Endothelial cell (in vitro differentiated cells): Measurements from ENCODE around the gene CENPU. TPM values are rescaled to one million over a fixed set of nuclear protein-coding genes. Genes with fewer than 3 reads are reported as not detected.

ENCODE experiments used
- DNase-seq: peaks from one replicate; pipeline ENCODE4 v3.0.0; 2021; ENCODE audit warnings: low spot score
- H3K27ac Mint-ChIP-seq: one replicate; pipeline ENCODE4 v1.8.0; 2021; ENCODE audit warnings: mixed read lengths, inconsistent platforms; ENCODE audit not compliant: unreplicated experiment
- H3K27me3 Mint-ChIP-seq: one replicate; pipeline ENCODE4 v1.8.0; 2021; ENCODE audit warnings: mild to moderate bottlenecking, moderate library complexity, mixed read lengths, inconsistent platforms; ENCODE audit not compliant: unreplicated experiment
- H3K36me3 Mint-ChIP-seq: one replicate; pipeline ENCODE4 v1.8.0; 2021; ENCODE audit warnings: mild to moderate bottlenecking, low read depth, mixed read lengths, inconsistent platforms; ENCODE audit not compliant: unreplicated experiment
- H3K4me1 Mint-ChIP-seq: one replicate; pipeline ENCODE4 v1.8.0; 2021; ENCODE audit warnings: mild to moderate bottlenecking, mixed read lengths, inconsistent platforms; ENCODE audit not compliant: unreplicated experiment
- H3K4me3 Mint-ChIP-seq: one replicate; pipeline ENCODE4 v1.8.0; 2021; ENCODE audit warnings: mild to moderate bottlenecking, mixed read lengths, inconsistent platforms; ENCODE audit not compliant: unreplicated experiment
- H3K9me3 Mint-ChIP-seq: one replicate; pipeline ENCODE4 v1.8.0; 2021; ENCODE audit warnings: mixed read lengths, inconsistent platforms; ENCODE audit not compliant: unreplicated experiment
- CTCF ChIP-seq: fragments of 200-600 bp; sonication (generic); IDR thresholded peaks from one replicate; pipeline ENCODE4 v1.5.0; 2021; ENCODE audit warnings: antibody characterized with exemption; ENCODE audit not compliant: unreplicated experiment
- total RNA-seq: library from RNA; stranded (reverse); fragmentation: NEBNext Ultra II Directional; extraction: Animal tissue kit (Norgen Biotek cat#: 25700); gene quantifications from one replicate; pipeline ENCODE4 v1.2.1, GENCODE V29; 2021; ENCODE audit not compliant: unreplicated experiment

The CENPU gene
- total RNA-seq, 1 donor from 2014 or later: 13.7 TPM

GRCh38 chr4:184699941-184700340, 34.0 kb downstream of the CENPU start:
- Mint-ChIP-seq H3K36me3 (no peaks in the 10 kb centered on the region), H3K27me3 (no peaks in the 10 kb centered on the region), H3K4me3 (no peak overlapping the region), H3K27ac (no peak overlapping the region), H3K4me1 (no peaks in the 10 kb centered on the region), H3K9me3 (no peaks in the 10 kb centered on the region)
- TF ChIP-seq CTCF: no peak
- no peak for DNase-seq

GRCh38 chr4:184697956-184698355, 35.9 kb downstream of the CENPU start:
- Mint-ChIP-seq H3K27me3 (no peaks in the 10 kb centered on the region), H3K4me1 (no peaks in the 10 kb centered on the region), H3K36me3 (no peaks in the 10 kb centered on the region), H3K4me3 (no peak overlapping the region), H3K9me3 (no peaks in the 10 kb centered on the region), H3K27ac (no peak overlapping the region)
- DNase-seq: no peak
- no peak for TF ChIP-seq CTCF

- Mint-ChIP-seq H3K27ac (no peak overlapping the region), H3K9me3 (no peaks in the 10 kb centered on the region), H3K4me3 (no peak overlapping the region), H3K36me3 (no peaks in the 10 kb centered on the region), H3K27me3 (no peaks in the 10 kb centered on the region), H3K4me1 (no peaks in the 10 kb centered on the region)
- no peak for TF ChIP-seq CTCF
- DNase-seq: no peak
Observed at GRCh38 chr4:184695178-184695896, 38.6 kb downstream of the CENPU start.

- Mint-ChIP-seq H3K27me3 (no peaks in the 10 kb centered on the region), H3K4me3 (no peak overlapping the region), H3K4me1 (no peaks in the 10 kb centered on the region), H3K9me3 (no peaks in the 10 kb centered on the region), H3K36me3 (no peaks in the 10 kb centered on the region), H3K27ac (no peak overlapping the region)
- TF ChIP-seq CTCF: no peak
- no peak for DNase-seq
Observed at GRCh38 chr4:184694412-184694956, 39.4 kb downstream of the CENPU start.

- no peak for TF ChIP-seq CTCF
- no peaks in the 10 kb centered on the region for H3K36me3 Mint-ChIP-seq
- H3K4me3 Mint-ChIP-seq: no peak overlapping the region
- H3K4me1 Mint-ChIP-seq: peaks cover 7% of the 10 kb centered on the region
- H3K27me3 Mint-ChIP-seq: no peaks in the 10 kb centered on the region
- H3K27ac Mint-ChIP-seq: no peak overlapping the region
- DNase-seq: no peak
- no peaks in the 10 kb centered on the region for H3K9me3 Mint-ChIP-seq
Observed at GRCh38 chr4:184693056-184693455, 40.8 kb downstream of the CENPU start.
